Ectodermal cell (in vitro differentiated cells): ENCODE measurements around the gene XAF1.
A peak's percentile ranks its signal among the peaks of the same experiment; 100 is the strongest.
"Not testable (repeated sequence)": the region's sequence is repeated elsewhere in the genome, so short reads cannot be mapped to it uniquely, and the experiment has no call there.

ENCODE experiments used
- H3K27ac ChIP-seq: 2 replicates; pipeline ENCODE4 v1.7.0; 2013; ENCODE audit warnings: mild to moderate bottlenecking, low read depth, low read length; ENCODE audit not compliant: insufficient read depth, poor library complexity, severe bottlenecking
- H3K27me3 ChIP-seq: 2 replicates; pipeline ENCODE4 v1.7.0; 2013; ENCODE audit warnings: mild to moderate bottlenecking, low read length; ENCODE audit not compliant: insufficient read depth, control insufficient read depth, poor library complexity, severe bottlenecking
- H3K36me3 ChIP-seq: one replicate; pipeline ENCODE4 v1.7.0; 2013; ENCODE audit warnings: low read length; ENCODE audit not compliant: control insufficient read depth, insufficient read depth
- H3K4me1 ChIP-seq: one replicate; pipeline ENCODE4 v1.7.0; 2013; ENCODE audit warnings: low read length; ENCODE audit not compliant: control insufficient read depth, insufficient read depth
- H3K4me3 ChIP-seq: 2 replicates; pipeline ENCODE4 v1.7.0; 2013; ENCODE audit warnings: low read depth, low read length, control low read depth; ENCODE audit not compliant: insufficient read depth
- H3K9me3 ChIP-seq: 2 replicates; pipeline ENCODE4 v1.7.0; 2013; ENCODE audit warnings: mild to moderate bottlenecking, low read length, moderate library complexity; ENCODE audit not compliant: control insufficient read depth
- WGBS, 2 experiments: methylation state at CpG; one replicate each; pipeline ENCODE4 v1.1.7; 2013; ENCODE audit warnings: missing lambda C conversion rate in 2 of 2; 5-methylcytosine and 5-hydroxymethylcytosine counted together

The XAF1 gene

DNA sequence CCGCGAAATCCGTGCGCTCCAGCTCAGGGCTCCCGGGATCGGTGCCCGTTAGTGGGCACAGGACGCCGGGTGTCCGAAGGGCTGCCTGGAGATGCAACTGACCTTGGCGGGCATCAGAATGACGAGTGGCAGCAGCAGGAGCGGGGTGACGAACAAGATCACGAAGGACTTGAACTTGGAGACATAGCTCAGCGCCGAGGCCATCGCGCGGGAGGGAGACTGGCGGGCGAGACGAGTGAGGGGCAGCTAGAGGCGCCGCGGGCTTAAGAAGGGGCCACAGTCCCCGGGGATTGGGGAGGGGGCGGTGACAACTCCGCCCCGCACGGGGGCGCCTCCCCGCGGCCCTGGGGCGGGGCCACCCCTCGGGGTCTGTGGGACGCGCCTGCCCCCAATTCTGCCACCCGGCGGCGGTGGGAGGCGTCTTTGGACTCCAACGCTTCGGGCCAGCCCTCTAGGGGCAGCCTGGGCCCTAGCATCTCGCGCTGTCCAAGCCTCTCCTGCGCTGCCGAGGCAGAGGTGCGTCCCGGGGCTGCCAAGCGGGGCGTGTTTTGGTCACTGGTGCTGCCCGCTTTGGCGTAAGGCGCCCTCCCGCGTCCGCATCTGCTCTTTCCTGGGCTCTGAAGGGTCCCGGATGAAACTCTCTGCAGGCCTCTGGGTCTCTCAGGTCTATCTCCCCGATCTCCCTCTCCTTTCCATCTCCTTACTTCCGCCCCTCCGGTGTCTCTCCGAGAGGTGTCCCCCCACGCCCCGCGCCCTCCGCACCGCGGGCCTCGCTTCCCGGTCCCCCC lies 42.5 kb upstream of the XAF1 start, which contains the start of gene SLC13A5:
Gene SLC13A5, minus strand, starts transcription at position 240 of the 788 bp plus-strand sequence. Its CDS starts 36 bp downstream, at position 204.
- Histone ChIP-seq H3K27me3 (peaks cover 41% of the 10 kb centered on the region), H3K36me3 (no peaks in the 10 kb centered on the region), H3K27ac (no peak within 1 kb of the TSS), H3K9me3 (no peaks in the 10 kb centered on the region), H3K4me3 (peak within 1 kb of the TSS; percentile 27), H3K4me1 (no peaks in the 10 kb centered on the region)
- WGBS, 2 experiments, result 2% methylated on average over 71 of the region's 71 CpGs

DNA sequence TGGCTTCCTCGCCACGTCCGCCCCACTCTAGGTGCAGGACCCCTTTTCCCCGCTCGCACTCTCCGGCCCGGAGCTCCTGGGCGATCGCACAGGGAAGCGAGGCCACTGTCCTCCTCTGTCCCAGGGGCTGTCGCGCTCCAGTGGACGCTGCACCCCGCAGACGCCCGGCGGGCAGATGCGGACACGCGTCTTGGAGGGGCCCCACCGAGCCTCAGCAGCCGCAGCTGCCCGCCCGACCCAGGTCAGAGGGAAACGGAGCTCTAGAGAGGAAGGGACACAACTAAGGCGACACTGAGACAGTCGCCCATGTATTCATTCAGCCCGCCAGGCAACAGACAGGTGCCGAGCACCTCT lies 42.0 kb upstream of the XAF1 start:
- H3K36me3 ChIP-seq, result no peaks in the 10 kb centered on the region
- peak overlapping the region; percentile 27 for H3K4me3 ChIP-seq
- no peaks in the 10 kb centered on the region for H3K4me1 ChIP-seq
- H3K9me3 ChIP-seq, result no peaks in the 10 kb centered on the region
- H3K27me3 ChIP-seq, result peaks cover 41% of the 10 kb centered on the region
- WGBS, 2 experiments, result 6% methylated on average over 29 of the region's 29 CpGs
- no peak overlapping the region for H3K27ac ChIP-seq

DNA sequence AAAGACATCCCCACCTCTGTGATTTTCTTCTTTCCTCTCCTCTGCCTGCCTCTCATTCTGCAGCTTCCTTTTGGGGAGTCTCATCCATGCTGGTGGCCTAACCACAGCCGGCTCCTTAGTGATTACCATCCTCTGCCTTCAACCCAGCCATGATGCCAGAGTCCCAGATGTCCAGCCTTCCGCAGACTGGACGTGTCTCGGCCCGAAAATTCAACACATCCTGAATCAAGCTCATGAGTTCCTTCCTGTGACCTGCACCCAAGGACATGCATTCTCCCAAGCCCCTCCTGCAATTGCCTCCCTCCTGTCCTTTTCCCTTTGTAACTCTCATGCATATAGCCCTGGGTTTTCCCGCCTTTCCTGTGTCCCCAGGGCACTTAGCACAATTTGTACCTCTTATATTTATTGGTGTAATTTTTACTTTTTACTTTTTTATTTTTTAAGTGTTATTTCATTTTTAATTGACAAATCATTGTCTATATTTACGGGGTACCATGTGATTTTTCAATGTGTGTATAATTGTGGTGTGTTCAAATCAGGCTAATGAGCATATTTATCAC lies 41.5 kb upstream of the XAF1 start:
- no peak overlapping the region for H3K27ac ChIP-seq
- no peaks in the 10 kb centered on the region for H3K9me3 ChIP-seq
- H3K36me3 ChIP-seq, result no peaks in the 10 kb centered on the region
- peaks cover 43% of the 10 kb centered on the region for H3K27me3 ChIP-seq
- 85 to 86% methylated on average over 6 of the region's 7 CpGs for WGBS, 2 experiments
- no peak overlapping the region for H3K4me3 ChIP-seq
- H3K4me1 ChIP-seq, result no peaks in the 10 kb centered on the region

DNA sequence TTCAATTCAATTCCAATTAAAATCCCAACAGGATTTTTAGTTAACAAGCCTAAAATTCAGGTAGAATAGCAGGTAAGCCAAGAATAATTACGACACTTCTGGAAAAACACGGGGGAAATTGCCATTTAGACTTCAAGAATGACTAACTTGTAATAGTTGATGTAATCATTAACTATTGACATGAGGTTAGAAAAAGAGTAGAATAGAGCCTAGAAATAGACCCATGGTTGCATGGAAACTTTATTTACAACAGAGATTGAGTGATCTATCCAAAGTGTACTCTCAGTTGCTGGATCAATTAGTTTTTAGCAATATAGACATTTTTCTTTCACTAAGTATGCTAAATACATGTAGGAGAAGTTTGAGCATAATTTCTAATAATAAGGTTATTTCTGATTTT lies 39.1 kb upstream of the XAF1 start:
- no peaks in the 10 kb centered on the region for H3K9me3 ChIP-seq
- H3K4me3 ChIP-seq, result no peak overlapping the region
- H3K27ac ChIP-seq, result no peak overlapping the region
- H3K36me3 ChIP-seq, result no peaks in the 10 kb centered on the region
- H3K4me1 ChIP-seq, result no peaks in the 10 kb centered on the region
- H3K27me3 ChIP-seq, result peaks cover 36% of the 10 kb centered on the region
- 97 to 99% methylated on average over 2 of the region's 2 CpGs for WGBS, 2 experiments

DNA sequence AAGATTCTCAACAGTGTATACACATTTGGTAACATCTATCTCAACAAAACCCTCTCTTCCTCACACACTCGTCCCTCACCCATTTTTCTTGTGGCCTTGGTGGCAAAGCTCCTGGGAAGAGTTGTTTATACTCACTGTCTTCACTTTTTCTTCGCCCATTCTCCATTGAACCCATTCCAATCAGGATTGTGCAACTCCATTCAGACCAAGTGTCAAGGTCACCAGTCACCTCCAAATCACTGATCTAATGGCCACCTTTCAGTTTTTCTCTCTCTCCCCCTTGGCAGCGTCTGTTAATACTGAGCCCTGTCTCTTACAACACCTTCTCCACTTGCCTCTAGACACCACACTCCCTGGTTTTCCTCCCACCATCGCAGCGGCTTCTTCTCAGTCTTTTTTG lies 34.1 kb upstream of the XAF1 start:
- H3K36me3 ChIP-seq, result no peaks in the 10 kb centered on the region
- H3K4me1 ChIP-seq, result no peaks in the 10 kb centered on the region
- WGBS, 2 experiments, result 83 to 89% methylated on average over 5 of the region's 5 CpGs
- no peaks in the 10 kb centered on the region for H3K9me3 ChIP-seq
- no peak overlapping the region for H3K4me3 ChIP-seq
- H3K27me3 ChIP-seq, result peaks cover 7% of the 10 kb centered on the region
- no peak overlapping the region for H3K27ac ChIP-seq

DNA sequence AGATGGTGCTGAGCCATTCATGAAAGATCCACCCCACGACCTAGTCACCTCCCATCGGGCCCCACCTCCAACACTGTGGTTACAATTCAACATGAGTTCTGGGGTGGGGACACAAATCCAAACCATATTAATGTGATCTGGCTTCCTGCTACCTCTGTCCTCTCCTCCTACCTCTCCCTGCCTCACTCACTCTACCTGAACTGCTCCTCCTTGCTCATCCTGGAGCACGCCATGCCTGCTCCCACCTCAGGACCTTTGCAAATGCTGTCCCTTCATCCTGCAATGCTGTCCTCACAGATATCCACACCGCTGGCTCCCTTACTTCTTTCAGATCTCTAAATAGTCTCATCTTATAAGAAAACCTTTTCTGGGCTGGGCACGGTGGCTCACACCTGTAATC lies 31.8 kb upstream of the XAF1 start:
- 85 to 87% methylated on average over 5 of the region's 5 CpGs for WGBS, 2 experiments
- H3K9me3 ChIP-seq, result no peaks in the 10 kb centered on the region

DNA sequence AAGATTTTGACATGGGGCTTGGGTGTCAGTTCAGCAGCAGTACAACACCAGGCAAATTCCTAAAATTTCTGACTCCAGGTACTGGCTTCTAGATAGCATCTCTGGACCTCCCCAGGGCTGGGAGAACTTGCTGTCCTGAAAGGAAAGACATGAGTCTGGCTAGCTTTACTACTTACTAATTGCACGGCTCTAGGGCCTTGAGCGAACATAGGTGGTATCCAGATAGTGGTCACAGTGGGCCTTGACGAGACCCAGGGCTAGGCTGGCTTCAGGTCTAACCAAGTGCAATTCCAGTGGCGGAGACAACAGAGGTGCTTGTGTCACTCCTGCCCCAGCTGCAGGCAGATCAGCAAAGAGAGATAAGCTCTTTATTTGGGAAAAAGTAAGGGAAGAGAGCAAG lies 26.3 kb upstream of the XAF1 start:
- no peaks in the 10 kb centered on the region for H3K4me1 ChIP-seq
- WGBS, 2 experiments, result 78 to 83% methylated on average over 4 of the region's 4 CpGs
- H3K36me3 ChIP-seq, result no peaks in the 10 kb centered on the region

More for the DNA sequence above, 31.8 kb upstream of the XAF1 start:
- Histone ChIP-seq H3K27me3 (peaks cover 7% of the 10 kb centered on the region), H3K4me1 (no peaks in the 10 kb centered on the region), H3K36me3 (no peaks in the 10 kb centered on the region), H3K27ac (no peak overlapping the region), H3K4me3 (no peak overlapping the region)

DNA sequence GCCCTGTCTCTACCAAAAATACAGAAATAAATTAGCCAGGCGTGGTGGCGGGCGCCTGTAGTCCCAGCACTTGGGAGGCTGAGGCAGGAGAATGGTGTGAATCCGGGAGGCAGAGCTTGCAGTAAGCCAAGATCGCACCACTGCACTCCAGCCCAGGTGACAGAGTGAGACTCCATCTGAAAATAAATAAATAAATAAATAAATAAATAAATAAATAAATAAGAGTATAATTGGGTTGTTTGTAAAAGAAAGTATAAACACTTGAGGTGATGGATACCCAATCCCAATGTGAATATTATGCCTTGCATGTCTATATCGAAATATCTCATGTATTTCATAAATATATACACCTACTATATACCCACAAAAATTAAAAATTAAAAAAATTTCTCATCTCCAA lies 9.2 kb upstream of the XAF1 start:
- not testable (repeated sequence) for H3K4me3 ChIP-seq, H3K27me3 ChIP-seq, H3K27ac ChIP-seq, H3K4me1 ChIP-seq, H3K36me3 ChIP-seq, H3K9me3 ChIP-seq
- WGBS, 2 experiments, result 93 to 96% methylated on average over 5 to 6 of the region's 6 CpGs

More for the DNA sequence above, 26.3 kb upstream of the XAF1 start:
- Histone ChIP-seq H3K27ac (no peak overlapping the region), H3K27me3 (no peaks in the 10 kb centered on the region), H3K4me3 (no peak overlapping the region), H3K9me3 (no peaks in the 10 kb centered on the region)

DNA sequence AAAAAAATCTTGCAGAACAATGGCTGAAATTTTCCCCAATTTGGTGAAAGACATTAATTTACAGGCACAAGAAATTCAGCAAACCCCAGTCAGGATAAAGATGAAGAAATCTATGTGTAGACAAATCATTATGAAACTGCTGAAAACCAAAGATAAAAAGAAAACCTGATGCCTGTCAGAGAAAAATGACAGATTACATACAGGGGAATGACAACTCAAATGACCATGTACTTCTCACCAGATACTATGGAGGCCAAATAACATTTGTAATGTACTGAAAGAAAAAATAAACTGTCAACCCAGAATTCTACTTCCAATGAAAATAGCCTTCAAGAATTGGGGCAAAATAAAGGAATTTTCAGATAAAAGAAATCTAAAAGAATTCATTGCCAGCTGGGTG lies 7.2 kb upstream of the XAF1 start:
- H3K9me3 ChIP-seq, result no peaks in the 10 kb centered on the region
- peaks cover 12% of the 10 kb centered on the region for H3K4me1 ChIP-seq
- H3K27me3 ChIP-seq, result no peaks in the 10 kb centered on the region
- H3K4me3 ChIP-seq, result no peak overlapping the region
- no peak overlapping the region for H3K27ac ChIP-seq
- H3K36me3 ChIP-seq, result no peaks in the 10 kb centered on the region

DNA sequence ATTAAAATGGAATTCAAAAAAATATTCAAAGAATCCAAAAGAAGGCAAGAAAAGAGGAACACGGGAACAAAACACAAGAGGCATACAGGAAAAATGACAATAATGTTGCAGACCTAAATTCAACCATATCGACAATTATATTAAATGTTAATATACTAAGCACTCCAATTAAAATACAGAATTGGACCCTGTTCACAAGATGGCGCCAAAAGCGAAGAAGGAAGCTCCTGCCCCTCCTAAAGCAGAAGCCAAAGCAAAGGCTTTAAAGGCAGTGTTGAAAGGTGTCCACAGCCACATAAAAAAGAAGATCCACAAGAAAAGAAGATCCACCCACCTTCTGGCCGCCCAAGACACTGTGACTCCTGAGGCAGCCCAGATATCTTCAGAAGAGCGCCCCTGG lies 6.3 kb upstream of the XAF1 start:
- Histone ChIP-seq H3K4me1 (peaks cover 16% of the 10 kb centered on the region), H3K36me3 (no peaks in the 10 kb centered on the region), H3K9me3 (no peaks in the 10 kb centered on the region), H3K27ac (no peak overlapping the region), H3K27me3 (no peaks in the 10 kb centered on the region), H3K4me3 (no peak overlapping the region)
- 85 to 91% methylated on average over 4 to 6 of the region's 6 CpGs for WGBS, 2 experiments
